H9 (cell line): ENCODE results near the gene ZNF26. TPM values are rescaled to one million over a fixed set of nuclear protein-coding genes. Genes with fewer than 3 reads are reported as not detected.

Source experiments
- DNase-seq: peaks from one replicate; pipeline ENCODE4 v3.0.0-alpha.2; 2017
- H2AFZ ChIP-seq: one replicate; pipeline ENCODE4 v1.6.1; 2013; ENCODE audit warnings: mild to moderate bottlenecking, low read length, control low read depth, moderate library complexity
- H2AK5ac ChIP-seq: 2 replicates; pipeline ENCODE4 v1.6.1; 2013; ENCODE audit warnings: low read length, control low read depth, mixed read lengths; ENCODE audit not compliant: insufficient read length
- H2BK120ac ChIP-seq: one replicate; pipeline ENCODE4 v1.6.1; 2013; ENCODE audit warnings: low read depth, mild to moderate bottlenecking, low read length, control low read depth, inconsistent platforms; ENCODE audit not compliant: poor library complexity, severe bottlenecking
- H2BK12ac ChIP-seq: 2 replicates; pipeline ENCODE4 v1.6.1; 2013; ENCODE audit warnings: low read length, control low read depth, mixed read lengths, low read depth; ENCODE audit not compliant: insufficient read length
- H2BK15ac ChIP-seq: 2 replicates; pipeline ENCODE4 v1.6.1; 2013; ENCODE audit warnings: low read depth, low read length, control low read depth
- H2BK20ac ChIP-seq: one replicate; pipeline ENCODE4 v1.6.1; 2013; ENCODE audit warnings: low read depth, mild to moderate bottlenecking, low read length, control low read depth, inconsistent platforms; ENCODE audit not compliant: poor library complexity, severe bottlenecking
- H2BK5ac ChIP-seq: 2 replicates; pipeline ENCODE4 v1.6.1; 2013; ENCODE audit warnings: low read length, control low read depth, mixed read lengths; ENCODE audit not compliant: insufficient read length
- H3K14ac ChIP-seq: 2 replicates; pipeline ENCODE4 v1.6.1; 2013; ENCODE audit warnings: low read length, control low read depth; ENCODE audit not compliant: insufficient read depth
- H3K18ac ChIP-seq: 2 replicates; pipeline ENCODE4 v1.6.1; 2013; ENCODE audit warnings: low read depth, mild to moderate bottlenecking, mixed read lengths, low read length, control low read depth; ENCODE audit not compliant: insufficient read length
- H3K23ac ChIP-seq: 2 replicates; pipeline ENCODE4 v1.6.1; 2013; ENCODE audit warnings: low read length, control low read depth, mixed read lengths, low read depth; ENCODE audit not compliant: insufficient read length
- H3K23me2 ChIP-seq: 2 replicates; pipeline ENCODE4 v1.6.1; 2013; ENCODE audit warnings: low read depth, mild to moderate bottlenecking, mixed read lengths, low read length, control low read depth; ENCODE audit not compliant: insufficient read length, poor library complexity, severe bottlenecking
- H3K27ac ChIP-seq: 2 replicates; pipeline ENCODE4 v1.5.1; 2013; ENCODE audit warnings: low read length, control low read depth, mixed read lengths, low read depth; ENCODE audit not compliant: insufficient read length
- H3K27me3 ChIP-seq: 2 replicates; pipeline ENCODE4 v1.6.1; 2013; ENCODE audit warnings: low read length, control low read depth, inconsistent platforms; ENCODE audit not compliant: insufficient read depth
- H3K4ac ChIP-seq: 2 replicates; pipeline ENCODE4 v1.6.1; 2013; ENCODE audit warnings: low read depth, mild to moderate bottlenecking, control low read depth, inconsistent platforms, low read length, moderate library complexity
- H3K4me1 ChIP-seq: 2 replicates; pipeline ENCODE4 v1.6.1; 2013; ENCODE audit warnings: low read length, control low read depth, inconsistent platforms; ENCODE audit not compliant: insufficient read depth
- H3K4me2 ChIP-seq: 2 replicates; pipeline ENCODE4 v1.6.1; 2013; ENCODE audit warnings: low read length, control low read depth, mixed read lengths; ENCODE audit not compliant: insufficient read length, insufficient read depth
- H3K56ac ChIP-seq: 2 replicates; pipeline ENCODE4 v1.6.1; 2013; ENCODE audit warnings: low read depth, mild to moderate bottlenecking, mixed read lengths, low read length, control low read depth; ENCODE audit not compliant: insufficient read length
- H3K79me1 ChIP-seq: 2 replicates; pipeline ENCODE4 v1.6.1; 2013; ENCODE audit warnings: low read depth, mild to moderate bottlenecking, moderate library complexity, low read length, control low read depth, inconsistent platforms; ENCODE audit not compliant: insufficient read depth, poor library complexity, severe bottlenecking
- H3K79me2 ChIP-seq: 2 replicates; pipeline ENCODE4 v1.6.1; 2013; ENCODE audit warnings: low read length, control low read depth, inconsistent platforms; ENCODE audit not compliant: insufficient read depth
- H3K9ac ChIP-seq: 2 replicates; pipeline ENCODE4 v1.6.1; 2013; ENCODE audit warnings: low read length, control low read depth, mixed read lengths; ENCODE audit not compliant: insufficient read length; ENCODE audit errors: extremely low read depth
- H3K9me3 ChIP-seq: one replicate; pipeline ENCODE4 v1.6.1; 2013; ENCODE audit warnings: low read depth, low read length, inconsistent platforms; ENCODE audit not compliant: control insufficient read depth
- H3T11ph ChIP-seq: one replicate; pipeline ENCODE4 v1.6.1; 2013; ENCODE audit warnings: mild to moderate bottlenecking, low read length, control low read depth, inconsistent platforms
- H4K20me1 ChIP-seq: one replicate; pipeline ENCODE4 v1.6.1; 2013; ENCODE audit not compliant: control insufficient read depth, insufficient read length, insufficient read depth
- H4K5ac ChIP-seq: 2 replicates; pipeline ENCODE4 v1.6.1; 2013; ENCODE audit warnings: low read depth, mild to moderate bottlenecking, mixed read lengths, low read length, control low read depth; ENCODE audit not compliant: insufficient read length
- H4K8ac ChIP-seq: replicated peaks from 2 replicates; pipeline ENCODE4 v1.6.1; 2013; ENCODE audit warnings: low read length, control low read depth, mixed read lengths, low read depth; ENCODE audit not compliant: insufficient read length
- H4K91ac ChIP-seq: 2 replicates; pipeline ENCODE4 v1.6.1; 2013; ENCODE audit warnings: low read depth, mild to moderate bottlenecking, moderate library complexity, mixed read lengths, low read length, control low read depth; ENCODE audit not compliant: insufficient read length
- H3K27ac Mint-ChIP-seq, 3 experiments: 2 replicates in 2 of 3; 3 replicates in 1 of 3; pipeline ENCODE4 v1.8.0; 2020 to 2021; ENCODE audit warnings: mixed read lengths in 3 of 3, mild to moderate bottlenecking in 1 of 3, moderate library complexity in 1 of 3
- H3K27me3 Mint-ChIP-seq: 2 replicates; pipeline ENCODE4 v1.8.0; 2021; ENCODE audit warnings: low read depth, mild to moderate bottlenecking, moderate library complexity, mixed read lengths
- H3K36me3 Mint-ChIP-seq, 3 experiments: 2 replicates in 2 of 3; 3 replicates in 1 of 3; pipeline ENCODE4 v1.8.0; 2020 to 2021; ENCODE audit warnings: low read depth in 3 of 3, mixed read lengths in 3 of 3; ENCODE audit not compliant: insufficient read depth in 1 of 3
- H3K4me1 Mint-ChIP-seq, 2 experiments: 2 replicates each; pipeline ENCODE4 v1.8.0; 2020; ENCODE audit warnings: mixed read lengths in 2 of 2
- H3K4me3 Mint-ChIP-seq, 2 experiments: 2 replicates in 1 of 2; 3 replicates in 1 of 2; pipeline ENCODE4 v1.8.0; 2020 to 2021; ENCODE audit warnings: mild to moderate bottlenecking in 2 of 2, mixed read lengths in 2 of 2, moderate library complexity in 1 of 2
- H3K9me3 Mint-ChIP-seq, 2 experiments: 2 replicates in 1 of 2; 3 replicates in 1 of 2; pipeline ENCODE4 v1.8.0; 2020; ENCODE audit warnings: mild to moderate bottlenecking in 2 of 2, mixed read lengths in 2 of 2, moderate library complexity in 1 of 2
- WGBS: extraction: QIAGEN DNeasy Blood & Tissue Kit; methylation state at CpG from one replicate; pipeline ENCODE4 v1.1.7; 2013; ENCODE audit warnings: missing lambda C conversion rate, low lambda C conversion rate, mixed read lengths; ENCODE audit not compliant: insufficient read length; ENCODE audit errors: extremely low coverage; 5-methylcytosine and 5-hydroxymethylcytosine counted together
- total RNA-seq: library from RNA; stranded (reverse); gene quantifications from 2 replicates; pipeline ENCODE4 v1.2.1, GENCODE V29; 2021
- TF ChIP-seq, protein P1 (sequence below): fragments of 200-600 bp; sonication (generic); conservative IDR thresholded peaks from 3 replicates; pipeline ENCODE4 v1.8.0; 2021; ENCODE audit warnings: antibody characterized with exemption, mild to moderate bottlenecking

Gene ZNF26
- total RNA-seq, 1 experiment from 2014 or later: 13.2 TPM

GRCh38 chr12:132953163-132953425, 33.1 kb upstream of the ZNF26 start:
- Histone ChIP-seq H2BK5ac (no peak overlapping the region), H3K14ac (no peak overlapping the region), H3K4me1 (no peaks in the 10 kb centered on the region), H3K23ac (no peak overlapping the region), H2BK20ac (no peak overlapping the region), H3K27ac (no peak overlapping the region), H3K79me1 (no peaks in the 10 kb centered on the region), H2AFZ (no peak overlapping the region), H2BK15ac (no peak overlapping the region), H3K56ac (no peak overlapping the region), H2BK120ac (no peak overlapping the region), H4K8ac (no peak overlapping the region), H3K27me3 (no peaks in the 10 kb centered on the region), H2BK12ac (no peak overlapping the region), H3K23me2 (peaks cover 2% of the 10 kb centered on the region), H4K20me1 (no peaks in the 10 kb centered on the region), H4K91ac (no peak overlapping the region), H3K9ac (no peak overlapping the region), H3K9me3 (peaks cover 38% of the 10 kb centered on the region), H2AK5ac (no peak overlapping the region), H4K5ac (no peak overlapping the region), H3K18ac (no peak overlapping the region), H3T11ph (no peak overlapping the region), H3K79me2 (peaks cover 5% of the 10 kb centered on the region; the same call in 1 of the 2 replicates), H3K4ac (no peak overlapping the region), H3K4me2 (no peak overlapping the region)
- peaks cover 11 to 12% of the 10 kb centered on the region in 2 experiments for H3K4me1 Mint-ChIP-seq
- no CpG with 5 or more reads among the region's 2 CpGs for WGBS
- H3K9me3 Mint-ChIP-seq: peaks cover 56 to 63% of the 10 kb centered on the region in 2 experiments
- peaks cover 42 to 50% (median 47%) of the 10 kb centered on the region in 3 experiments for H3K36me3 Mint-ChIP-seq
- peaks cover 2% of the 10 kb centered on the region for H3K27me3 Mint-ChIP-seq
- TF ChIP-seq, protein P1, sequence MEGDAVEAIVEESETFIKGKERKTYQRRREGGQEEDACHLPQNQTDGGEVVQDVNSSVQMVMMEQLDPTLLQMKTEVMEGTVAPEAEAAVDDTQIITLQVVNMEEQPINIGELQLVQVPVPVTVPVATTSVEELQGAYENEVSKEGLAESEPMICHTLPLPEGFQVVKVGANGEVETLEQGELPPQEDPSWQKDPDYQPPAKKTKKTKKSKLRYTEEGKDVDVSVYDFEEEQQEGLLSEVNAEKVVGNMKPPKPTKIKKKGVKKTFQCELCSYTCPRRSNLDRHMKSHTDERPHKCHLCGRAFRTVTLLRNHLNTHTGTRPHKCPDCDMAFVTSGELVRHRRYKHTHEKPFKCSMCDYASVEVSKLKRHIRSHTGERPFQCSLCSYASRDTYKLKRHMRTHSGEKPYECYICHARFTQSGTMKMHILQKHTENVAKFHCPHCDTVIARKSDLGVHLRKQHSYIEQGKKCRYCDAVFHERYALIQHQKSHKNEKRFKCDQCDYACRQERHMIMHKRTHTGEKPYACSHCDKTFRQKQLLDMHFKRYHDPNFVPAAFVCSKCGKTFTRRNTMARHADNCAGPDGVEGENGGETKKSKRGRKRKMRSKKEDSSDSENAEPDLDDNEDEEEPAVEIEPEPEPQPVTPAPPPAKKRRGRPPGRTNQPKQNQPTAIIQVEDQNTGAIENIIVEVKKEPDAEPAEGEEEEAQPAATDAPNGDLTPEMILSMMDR: no peak
- no peak for DNase-seq
- no peak overlapping the region; a peak in 1 of 7 replicates for H3K27ac Mint-ChIP-seq
- no peak overlapping the region for H3K4me3 Mint-ChIP-seq
